HepG2 (cell line): ENCODE measurements around the gene TPI1. TPM values are rescaled to one million over a fixed set of nuclear protein-coding genes. Genes with fewer than 3 reads are reported as not detected.

Experiments used
- EEA1 ChIP-seq: sonication (generic); formaldehyde crosslinking; IDR thresholded peaks from 2 replicates; pipeline ENCODE4 v1.5.1; 2020; ENCODE audit warnings: mild to moderate bottlenecking, missing genetic modification reagents, borderline replicate concordance
- PAWR ChIP-seq: sonication (generic); formaldehyde crosslinking; IDR thresholded peaks from 2 replicates; pipeline ENCODE4 v1.4.0; 2020; ENCODE audit warnings: missing genetic modification reagents, mild to moderate bottlenecking, borderline replicate concordance
- SMC3 ChIP-seq: IDR thresholded peaks from 2 replicates; pipeline ENCODE4 v1.6.1; 2011; ENCODE audit warnings: low read length, improper control_type of control experiment
- ZNF788 ChIP-seq: sonication (generic); formaldehyde crosslinking; IDR thresholded peaks from 2 replicates; pipeline ENCODE4 v1.5.0; 2020; ENCODE audit warnings: mild to moderate bottlenecking, missing genetic modification reagents, borderline replicate concordance
- ZNF879 ChIP-seq: sonication (generic); formaldehyde crosslinking; IDR thresholded peaks from 2 replicates; pipeline ENCODE4 v1.8.1; 2023; ENCODE audit warnings: missing genetic modification reagents
- polyA plus RNA-seq, 8 experiments: library from polyadenylated mRNA; depleted of rRNA in 3 of 8; stranded (reverse) in 7 of 8; unstranded in 1 of 8; fragments of >200 nt; fragmentation: Illumina TruSeq in 4 of 8; extraction: Trizol in 4 of 8; gene quantifications; 2 replicates each; pipeline versions ENCODE4 v1.2.1 to v1.2.3, GENCODE V29; 2011 to 2016; ENCODE audit warnings: low read depth in 4 of 8, missing spikeins in 1 of 8, mixed read lengths in 1 of 8; ENCODE audit not compliant: insufficient read depth in 1 of 8
- total RNA-seq, 5 experiments: library from RNA; depleted of rRNA; stranded (reverse); fragments of >200 nt; fragmentation: Illumina TruSeq; extraction: Trizol; gene quantifications; 2 replicates each; pipeline ENCODE4 v1.2.3, GENCODE V29; 2016; ENCODE audit warnings: low read depth in 1 of 5
- TF ChIP-seq, protein P1 (sequence below): sonication (generic); formaldehyde crosslinking; conservative IDR thresholded peaks from 2 replicates; pipeline ENCODE4 v1.8.1; 2023; ENCODE audit warnings: missing genetic modification reagents
- TF ChIP-seq, protein P2 (sequence below): sonication (generic); formaldehyde crosslinking; IDR thresholded peaks from 2 replicates; pipeline ENCODE4 v1.8.1; 2022; ENCODE audit warnings: mild to moderate bottlenecking, missing genetic modification reagents
- TF ChIP-seq, protein P3 (sequence below): sonication (generic); formaldehyde crosslinking; IDR thresholded peaks from 2 replicates; pipeline ENCODE4 v1.8.0; 2022; ENCODE audit warnings: mild to moderate bottlenecking, missing genetic modification reagents
- TF ChIP-seq, protein P4 (sequence below): sonication (generic); formaldehyde crosslinking; IDR thresholded peaks from 2 replicates; pipeline ENCODE4 v1.5.1; 2020; ENCODE audit warnings: missing genetic modification reagents, mild to moderate bottlenecking, borderline replicate concordance
- TF ChIP-seq, protein P5 (sequence below), 2 experiments: sonication (generic) in 1 of 2; formaldehyde crosslinking in 1 of 2; IDR thresholded peaks; 2 replicates each; pipeline versions ENCODE4 v1.4.0 to v1.6.1; 2018 to 2020; ENCODE audit warnings: missing genetic modification reagents in 2 of 2, borderline replicate concordance in 1 of 2, low read depth in 1 of 2, mild to moderate bottlenecking in 1 of 2, missing biosample characterization in 1 of 2
- TF ChIP-seq, protein P6 (sequence below): sonication (generic); formaldehyde crosslinking; IDR thresholded peaks from 2 replicates; pipeline ENCODE4 v1.5.1; 2020; ENCODE audit warnings: mild to moderate bottlenecking, missing genetic modification reagents, moderate library complexity
- TF ChIP-seq, protein P7 (sequence below): sonication (generic); formaldehyde crosslinking; IDR thresholded peaks from 2 replicates; pipeline ENCODE4 v1.4.0; 2020; ENCODE audit warnings: missing genetic modification reagents

Gene TPI1
- total and polyA plus RNA-seq, 2 of the 13 experiments (the other 11 are each of a cell fraction or from before 2014, with no cell fraction given) = 945 to 2,535 TPM

DNA sequence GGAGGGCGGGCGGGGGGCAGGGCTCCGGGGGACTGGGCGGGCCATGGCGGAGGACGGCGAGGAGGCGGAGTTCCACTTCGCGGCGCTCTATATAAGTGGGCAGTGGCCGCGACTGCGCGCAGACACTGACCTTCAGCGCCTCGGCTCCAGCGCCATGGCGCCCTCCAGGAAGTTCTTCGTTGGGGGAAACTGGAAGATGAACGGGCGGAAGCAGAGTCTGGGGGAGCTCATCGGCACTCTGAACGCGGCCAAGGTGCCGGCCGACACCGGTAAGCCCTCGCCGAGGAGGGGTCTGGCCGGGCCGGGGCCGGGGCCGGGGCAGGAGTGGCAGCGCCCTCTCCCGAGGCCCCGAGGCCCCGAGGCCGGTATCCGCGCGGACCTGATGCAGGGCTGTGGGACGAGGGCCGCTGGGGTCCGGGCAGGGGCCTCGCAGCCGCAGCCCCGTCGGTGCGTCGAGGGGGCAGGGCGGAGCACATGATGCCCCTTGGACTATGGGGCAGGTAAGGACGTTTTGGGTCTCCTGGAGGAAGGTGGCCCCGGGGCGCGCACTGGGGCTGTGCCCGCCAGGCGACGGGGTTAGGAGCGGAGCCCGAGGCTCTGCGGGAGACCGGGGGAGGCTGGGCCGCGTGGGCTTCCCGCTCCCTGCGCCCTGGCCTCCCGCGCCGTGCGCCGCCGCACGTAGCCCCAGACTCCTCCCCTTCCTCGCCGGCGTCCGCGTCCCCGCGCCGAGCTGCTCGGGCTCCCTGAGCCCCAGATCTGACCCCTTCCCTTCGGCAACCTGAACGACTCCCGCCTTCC, at the start of gene TPI1 (continued):
- TF ChIP-seq, protein P1, sequence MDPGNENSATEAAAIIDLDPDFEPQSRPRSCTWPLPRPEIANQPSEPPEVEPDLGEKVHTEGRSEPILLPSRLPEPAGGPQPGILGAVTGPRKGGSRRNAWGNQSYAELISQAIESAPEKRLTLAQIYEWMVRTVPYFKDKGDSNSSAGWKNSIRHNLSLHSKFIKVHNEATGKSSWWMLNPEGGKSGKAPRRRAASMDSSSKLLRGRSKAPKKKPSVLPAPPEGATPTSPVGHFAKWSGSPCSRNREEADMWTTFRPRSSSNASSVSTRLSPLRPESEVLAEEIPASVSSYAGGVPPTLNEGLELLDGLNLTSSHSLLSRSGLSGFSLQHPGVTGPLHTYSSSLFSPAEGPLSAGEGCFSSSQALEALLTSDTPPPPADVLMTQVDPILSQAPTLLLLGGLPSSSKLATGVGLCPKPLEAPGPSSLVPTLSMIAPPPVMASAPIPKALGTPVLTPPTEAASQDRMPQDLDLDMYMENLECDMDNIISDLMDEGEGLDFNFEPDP (CRISPR knock-in tag) = no peak
- TF ChIP-seq EEA1 (CRISPR knock-in tag) (no peak), ZNF879 (CRISPR knock-in tag) (no peak; the same call in 1 of the 2 replicates), PAWR (CRISPR knock-in tag) (no peak), ZNF788 (CRISPR knock-in tag) (no peak), SMC3 (no peak)
- TF ChIP-seq, protein P2, sequence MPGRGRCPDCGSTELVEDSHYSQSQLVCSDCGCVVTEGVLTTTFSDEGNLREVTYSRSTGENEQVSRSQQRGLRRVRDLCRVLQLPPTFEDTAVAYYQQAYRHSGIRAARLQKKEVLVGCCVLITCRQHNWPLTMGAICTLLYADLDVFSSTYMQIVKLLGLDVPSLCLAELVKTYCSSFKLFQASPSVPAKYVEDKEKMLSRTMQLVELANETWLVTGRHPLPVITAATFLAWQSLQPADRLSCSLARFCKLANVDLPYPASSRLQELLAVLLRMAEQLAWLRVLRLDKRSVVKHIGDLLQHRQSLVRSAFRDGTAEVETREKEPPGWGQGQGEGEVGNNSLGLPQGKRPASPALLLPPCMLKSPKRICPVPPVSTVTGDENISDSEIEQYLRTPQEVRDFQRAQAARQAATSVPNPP (CRISPR knock-in tag) = no peak
- TF ChIP-seq, protein P3, sequence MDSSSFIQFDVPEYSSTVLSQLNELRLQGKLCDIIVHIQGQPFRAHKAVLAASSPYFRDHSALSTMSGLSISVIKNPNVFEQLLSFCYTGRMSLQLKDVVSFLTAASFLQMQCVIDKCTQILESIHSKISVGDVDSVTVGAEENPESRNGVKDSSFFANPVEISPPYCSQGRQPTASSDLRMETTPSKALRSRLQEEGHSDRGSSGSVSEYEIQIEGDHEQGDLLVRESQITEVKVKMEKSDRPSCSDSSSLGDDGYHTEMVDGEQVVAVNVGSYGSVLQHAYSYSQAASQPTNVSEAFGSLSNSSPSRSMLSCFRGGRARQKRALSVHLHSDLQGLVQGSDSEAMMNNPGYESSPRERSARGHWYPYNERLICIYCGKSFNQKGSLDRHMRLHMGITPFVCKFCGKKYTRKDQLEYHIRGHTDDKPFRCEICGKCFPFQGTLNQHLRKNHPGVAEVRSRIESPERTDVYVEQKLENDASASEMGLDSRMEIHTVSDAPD = no peak
- TF ChIP-seq, protein P4, sequence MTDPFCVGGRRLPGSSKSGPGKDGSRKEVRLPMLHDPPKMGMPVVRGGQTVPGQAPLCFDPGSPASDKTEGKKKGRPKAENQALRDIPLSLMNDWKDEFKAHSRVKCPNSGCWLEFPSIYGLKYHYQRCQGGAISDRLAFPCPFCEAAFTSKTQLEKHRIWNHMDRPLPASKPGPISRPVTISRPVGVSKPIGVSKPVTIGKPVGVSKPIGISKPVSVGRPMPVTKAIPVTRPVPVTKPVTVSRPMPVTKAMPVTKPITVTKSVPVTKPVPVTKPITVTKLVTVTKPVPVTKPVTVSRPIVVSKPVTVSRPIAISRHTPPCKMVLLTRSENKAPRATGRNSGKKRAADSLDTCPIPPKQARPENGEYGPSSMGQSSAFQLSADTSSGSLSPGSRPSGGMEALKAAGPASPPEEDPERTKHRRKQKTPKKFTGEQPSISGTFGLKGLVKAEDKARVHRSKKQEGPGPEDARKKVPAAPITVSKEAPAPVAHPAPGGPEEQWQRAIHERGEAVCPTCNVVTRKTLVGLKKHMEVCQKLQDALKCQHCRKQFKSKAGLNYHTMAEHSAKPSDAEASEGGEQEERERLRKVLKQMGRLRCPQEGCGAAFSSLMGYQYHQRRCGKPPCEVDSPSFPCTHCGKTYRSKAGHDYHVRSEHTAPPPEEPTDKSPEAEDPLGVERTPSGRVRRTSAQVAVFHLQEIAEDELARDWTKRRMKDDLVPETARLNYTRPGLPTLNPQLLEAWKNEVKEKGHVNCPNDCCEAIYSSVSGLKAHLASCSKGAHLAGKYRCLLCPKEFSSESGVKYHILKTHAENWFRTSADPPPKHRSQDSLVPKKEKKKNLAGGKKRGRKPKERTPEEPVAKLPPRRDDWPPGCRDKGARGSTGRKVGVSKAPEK (CRISPR knock-in tag) = no peak
- TF ChIP-seq, protein P5, sequence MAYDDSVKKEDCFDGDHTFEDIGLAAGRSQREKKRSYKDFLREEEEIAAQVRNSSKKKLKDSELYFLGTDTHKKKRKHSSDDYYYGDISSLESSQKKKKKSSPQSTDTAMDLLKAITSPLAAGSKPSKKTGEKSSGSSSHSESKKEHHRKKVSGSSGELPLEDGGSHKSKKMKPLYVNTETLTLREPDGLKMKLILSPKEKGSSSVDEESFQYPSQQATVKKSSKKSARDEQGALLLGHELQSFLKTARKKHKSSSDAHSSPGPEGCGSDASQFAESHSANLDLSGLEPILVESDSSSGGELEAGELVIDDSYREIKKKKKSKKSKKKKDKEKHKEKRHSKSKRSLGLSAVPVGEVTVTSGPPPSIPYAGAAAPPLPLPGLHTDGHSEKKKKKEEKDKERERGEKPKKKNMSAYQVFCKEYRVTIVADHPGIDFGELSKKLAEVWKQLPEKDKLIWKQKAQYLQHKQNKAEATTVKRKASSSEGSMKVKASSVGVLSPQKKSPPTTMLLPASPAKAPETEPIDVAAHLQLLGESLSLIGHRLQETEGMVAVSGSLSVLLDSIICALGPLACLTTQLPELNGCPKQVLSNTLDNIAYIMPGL (CRISPR knock-in tag; IDR thresholded peaks at IDR 0.05; ENCODE audit: borderline replicate concordance in 1 of 2, low read depth in 1 of 2) = peak; percentile 48 to 76; a peak in 3 of 4 replicates
- TF ChIP-seq, protein P6, sequence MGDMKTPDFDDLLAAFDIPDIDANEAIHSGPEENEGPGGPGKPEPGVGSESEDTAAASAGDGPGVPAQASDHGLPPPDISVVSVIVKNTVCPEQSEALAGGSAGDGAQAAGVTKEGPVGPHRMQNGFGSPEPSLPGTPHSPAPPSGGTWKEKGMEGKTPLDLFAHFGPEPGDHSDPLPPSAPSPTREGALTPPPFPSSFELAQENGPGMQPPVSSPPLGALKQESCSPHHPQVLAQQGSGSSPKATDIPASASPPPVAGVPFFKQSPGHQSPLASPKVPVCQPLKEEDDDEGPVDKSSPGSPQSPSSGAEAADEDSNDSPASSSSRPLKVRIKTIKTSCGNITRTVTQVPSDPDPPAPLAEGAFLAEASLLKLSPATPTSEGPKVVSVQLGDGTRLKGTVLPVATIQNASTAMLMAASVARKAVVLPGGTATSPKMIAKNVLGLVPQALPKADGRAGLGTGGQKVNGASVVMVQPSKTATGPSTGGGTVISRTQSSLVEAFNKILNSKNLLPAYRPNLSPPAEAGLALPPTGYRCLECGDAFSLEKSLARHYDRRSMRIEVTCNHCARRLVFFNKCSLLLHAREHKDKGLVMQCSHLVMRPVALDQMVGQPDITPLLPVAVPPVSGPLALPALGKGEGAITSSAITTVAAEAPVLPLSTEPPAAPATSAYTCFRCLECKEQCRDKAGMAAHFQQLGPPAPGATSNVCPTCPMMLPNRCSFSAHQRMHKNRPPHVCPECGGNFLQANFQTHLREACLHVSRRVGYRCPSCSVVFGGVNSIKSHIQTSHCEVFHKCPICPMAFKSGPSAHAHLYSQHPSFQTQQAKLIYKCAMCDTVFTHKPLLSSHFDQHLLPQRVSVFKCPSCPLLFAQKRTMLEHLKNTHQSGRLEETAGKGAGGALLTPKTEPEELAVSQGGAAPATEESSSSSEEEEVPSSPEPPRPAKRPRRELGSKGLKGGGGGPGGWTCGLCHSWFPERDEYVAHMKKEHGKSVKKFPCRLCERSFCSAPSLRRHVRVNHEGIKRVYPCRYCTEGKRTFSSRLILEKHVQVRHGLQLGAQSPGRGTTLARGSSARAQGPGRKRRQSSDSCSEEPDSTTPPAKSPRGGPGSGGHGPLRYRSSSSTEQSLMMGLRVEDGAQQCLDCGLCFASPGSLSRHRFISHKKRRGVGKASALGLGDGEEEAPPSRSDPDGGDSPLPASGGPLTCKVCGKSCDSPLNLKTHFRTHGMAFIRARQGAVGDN = peak; percentile 84
- TF ChIP-seq, protein P7, sequence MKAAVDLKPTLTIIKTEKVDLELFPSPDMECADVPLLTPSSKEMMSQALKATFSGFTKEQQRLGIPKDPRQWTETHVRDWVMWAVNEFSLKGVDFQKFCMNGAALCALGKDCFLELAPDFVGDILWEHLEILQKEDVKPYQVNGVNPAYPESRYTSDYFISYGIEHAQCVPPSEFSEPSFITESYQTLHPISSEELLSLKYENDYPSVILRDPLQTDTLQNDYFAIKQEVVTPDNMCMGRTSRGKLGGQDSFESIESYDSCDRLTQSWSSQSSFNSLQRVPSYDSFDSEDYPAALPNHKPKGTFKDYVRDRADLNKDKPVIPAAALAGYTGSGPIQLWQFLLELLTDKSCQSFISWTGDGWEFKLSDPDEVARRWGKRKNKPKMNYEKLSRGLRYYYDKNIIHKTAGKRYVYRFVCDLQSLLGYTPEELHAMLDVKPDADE (CRISPR knock-in tag) = no peak
